NB4 (cell line): ENCODE results near the gene NCAM1.

Experiments
- DNase-seq: peaks from one replicate; pipeline ENCODE4 v3.0.0; 2010; ENCODE audit warnings: low read depth
- H3K4me3 ChIP-seq: one replicate; pipeline ENCODE4 v1.5.1; 2011; ENCODE audit warnings: mild to moderate bottlenecking, low read depth, low read length, moderate library complexity
- CTCF ChIP-seq: IDR thresholded peaks from one replicate; pipeline ENCODE4 v1.5.1; 2012; ENCODE audit warnings: low read depth, low read length
- MAX ChIP-seq: IDR thresholded peaks from 2 replicates; pipeline ENCODE4 v1.6.1; 2011; ENCODE audit warnings: low read depth, low read length
- MYC ChIP-seq: IDR thresholded peaks from 2 replicates; pipeline ENCODE4 v1.6.1; 2011; ENCODE audit warnings: low read depth, low read length
- POLR2A ChIP-seq: IDR thresholded peaks from 2 replicates; pipeline ENCODE4 v1.6.1; 2011; ENCODE audit warnings: mild to moderate bottlenecking; ENCODE audit not compliant: insufficient read length; ENCODE audit errors: extremely low read depth

NCAM1 gene

GRCh38 chr11:113177671-113178070 lies 216.5 kb downstream of the NCAM1 start:
- TF ChIP-seq CTCF: no peak
- TF ChIP-seq MAX: no peak
- no peak for TF ChIP-seq POLR2A
- no peak for TF ChIP-seq MYC
- DNase-seq: no peak
- no peak overlapping the region for H3K4me3 ChIP-seq

- no peak for DNase-seq
- no peak overlapping the region for H3K4me3 ChIP-seq
- no peak for TF ChIP-seq CTCF
- TF ChIP-seq MAX: no peak
- TF ChIP-seq POLR2A: no peak
- TF ChIP-seq MYC: no peak
These were observed 217.3 kb downstream of the NCAM1 start for GRCh38 chr11:113178381-113179070.

- H3K4me3 ChIP-seq: no peak overlapping the region
- no peak for TF ChIP-seq MAX
- no peak for TF ChIP-seq CTCF
- TF ChIP-seq POLR2A: no peak
- TF ChIP-seq MYC: no peak
- no peak for DNase-seq
These were observed 218.0 kb downstream of the NCAM1 start for GRCh38 chr11:113179181-113179704.

GRCh38 chr11:113181094-113181493 lies 219.9 kb downstream of the NCAM1 start:
- H3K4me3 ChIP-seq: no peak overlapping the region
- no peak for DNase-seq
- TF ChIP-seq MAX: no peak
- no peak for TF ChIP-seq CTCF

- no peak overlapping the region for H3K4me3 ChIP-seq
- peak; percentile 6 for DNase-seq
- TF ChIP-seq CTCF: no peak
- TF ChIP-seq MYC: no peak
These were observed 221.1 kb downstream of the NCAM1 start for GRCh38 chr11:113182288-113182687.

GRCh38 chr11:113184498-113184897 lies 223.3 kb downstream of the NCAM1 start:
- DNase-seq: peak; percentile 33
- TF ChIP-seq CTCF (no peak), MAX (no peak), POLR2A (no peak), MYC (no peak)
- H3K4me3 ChIP-seq: no peak overlapping the region
